Measurements from ENCODE around the gene NEK7.

Gene NEK7

GRCh38 chr1:198171667-198172540 is 15.1 kb downstream of the NEK7 start:
- Histone ChIP-seq H3K9ac (ENCODE audit: insufficient read length, low read depth) (no peak overlapping the region), H3K36me3 (ENCODE audit: insufficient read depth, insufficient read length, low read length) (no peaks in the 10 kb centered on the region), H3K9me3 (ENCODE audit: insufficient read depth, low read length) (no peaks in the 10 kb centered on the region), H3K27me3 (ENCODE audit: insufficient read depth, insufficient read length) (no peaks in the 10 kb centered on the region), H3K4me1 (ENCODE audit: insufficient read depth, insufficient read length) (no peaks in the 10 kb centered on the region), H3K4me3 (ENCODE audit: insufficient read length, low read depth) (no peak overlapping the region)
- TF ChIP-seq YY1 (IDR thresholded peaks at IDR 0.05; ENCODE audit: insufficient read depth, insufficient read length), result no peak
- TF ChIP-seq SUZ12 (IDR thresholded peaks at IDR 0.05; ENCODE audit: extremely low read depth, insufficient read depth, insufficient read length), result no peak
- TF ChIP-seq ZNF274 (IDR thresholded peaks at IDR 0.05; ENCODE audit: low read depth, low read length), result no peak
- no peak for DNase-seq (ENCODE audit: low read depth, low spot score)

GRCh38 chr1:198173832-198174231 is 17.0 kb downstream of the NEK7 start:
- TF ChIP-seq ZNF274 (IDR thresholded peaks at IDR 0.05; ENCODE audit: low read depth, low read length) (no peak), YY1 (IDR thresholded peaks at IDR 0.05; ENCODE audit: insufficient read depth, insufficient read length) (no peak), SUZ12 (IDR thresholded peaks at IDR 0.05; ENCODE audit: extremely low read depth, insufficient read depth, insufficient read length) (no peak)
- H3K36me3 ChIP-seq (ENCODE audit: insufficient read depth, insufficient read length, low read length), result no peaks in the 10 kb centered on the region
- H3K4me3 ChIP-seq (ENCODE audit: insufficient read length, low read depth), result no peak overlapping the region
- no peak overlapping the region for H3K9ac ChIP-seq (ENCODE audit: insufficient read length, low read depth)
- no peaks in the 10 kb centered on the region for H3K4me1 ChIP-seq (ENCODE audit: insufficient read depth, insufficient read length)
- no peaks in the 10 kb centered on the region for H3K27me3 ChIP-seq (ENCODE audit: insufficient read depth, insufficient read length)
- no peaks in the 10 kb centered on the region for H3K9me3 ChIP-seq (ENCODE audit: insufficient read depth, low read length)
- no peak for DNase-seq (ENCODE audit: low read depth, low spot score)

GRCh38 chr1:198174297-198174696 is 17.5 kb downstream of the NEK7 start:
- H3K27me3 ChIP-seq (ENCODE audit: insufficient read depth, insufficient read length), result no peaks in the 10 kb centered on the region
- no peaks in the 10 kb centered on the region for H3K4me1 ChIP-seq (ENCODE audit: insufficient read depth, insufficient read length)
- no peak for DNase-seq (ENCODE audit: low read depth, low spot score)
- H3K4me3 ChIP-seq (ENCODE audit: insufficient read length, low read depth), result no peak overlapping the region
- no peaks in the 10 kb centered on the region for H3K36me3 ChIP-seq (ENCODE audit: insufficient read depth, insufficient read length, low read length)
- H3K9ac ChIP-seq (ENCODE audit: insufficient read length, low read depth), result no peak overlapping the region
- TF ChIP-seq YY1 (IDR thresholded peaks at IDR 0.05; ENCODE audit: insufficient read depth, insufficient read length) (no peak), SUZ12 (IDR thresholded peaks at IDR 0.05; ENCODE audit: extremely low read depth, insufficient read depth, insufficient read length) (no peak), ZNF274 (IDR thresholded peaks at IDR 0.05; ENCODE audit: low read depth, low read length) (no peak)
- no peaks in the 10 kb centered on the region for H3K9me3 ChIP-seq (ENCODE audit: insufficient read depth, low read length)

GRCh38 chr1:198175423-198176170 is 18.8 kb downstream of the NEK7 start:
- no peak for DNase-seq (ENCODE audit: low read depth, low spot score)
- H3K4me3 ChIP-seq (ENCODE audit: insufficient read length, low read depth), result no peak overlapping the region
- H3K9me3 ChIP-seq (ENCODE audit: insufficient read depth, low read length), result no peaks in the 10 kb centered on the region
- no peak overlapping the region for H3K9ac ChIP-seq (ENCODE audit: insufficient read length, low read depth)
- H3K36me3 ChIP-seq (ENCODE audit: insufficient read depth, insufficient read length, low read length), result no peaks in the 10 kb centered on the region
- TF ChIP-seq ZNF274 (IDR thresholded peaks at IDR 0.05; ENCODE audit: low read depth, low read length), result no peak
- TF ChIP-seq YY1 (IDR thresholded peaks at IDR 0.05; ENCODE audit: insufficient read depth, insufficient read length), result no peak
- TF ChIP-seq SUZ12 (IDR thresholded peaks at IDR 0.05; ENCODE audit: extremely low read depth, insufficient read depth, insufficient read length), result no peak
- H3K4me1 ChIP-seq (ENCODE audit: insufficient read depth, insufficient read length), result no peaks in the 10 kb centered on the region
- H3K27me3 ChIP-seq (ENCODE audit: insufficient read depth, insufficient read length), result no peaks in the 10 kb centered on the region

GRCh38 chr1:198176179-198176578 is 19.4 kb downstream of the NEK7 start:
- DNase-seq (ENCODE audit: low read depth, low spot score), result no peak
- no peaks in the 10 kb centered on the region for H3K9me3 ChIP-seq (ENCODE audit: insufficient read depth, low read length)
- no peaks in the 10 kb centered on the region for H3K4me1 ChIP-seq (ENCODE audit: insufficient read depth, insufficient read length)
- no peaks in the 10 kb centered on the region for H3K27me3 ChIP-seq (ENCODE audit: insufficient read depth, insufficient read length)
- H3K4me3 ChIP-seq (ENCODE audit: insufficient read length, low read depth), result no peak overlapping the region
- TF ChIP-seq YY1 (IDR thresholded peaks at IDR 0.05; ENCODE audit: insufficient read depth, insufficient read length), result no peak
- no peak for TF ChIP-seq ZNF274 (IDR thresholded peaks at IDR 0.05; ENCODE audit: low read depth, low read length)
- no peak for TF ChIP-seq SUZ12 (IDR thresholded peaks at IDR 0.05; ENCODE audit: extremely low read depth, insufficient read depth, insufficient read length)
- H3K9ac ChIP-seq (ENCODE audit: insufficient read length, low read depth), result no peak overlapping the region
- no peaks in the 10 kb centered on the region for H3K36me3 ChIP-seq (ENCODE audit: insufficient read depth, insufficient read length, low read length)

- no peaks in the 10 kb centered on the region for H3K4me1 ChIP-seq (ENCODE audit: insufficient read depth, insufficient read length)
- H3K36me3 ChIP-seq (ENCODE audit: insufficient read depth, insufficient read length, low read length), result no peaks in the 10 kb centered on the region
- no peak overlapping the region for H3K9ac ChIP-seq (ENCODE audit: insufficient read length, low read depth)
- no peak for TF ChIP-seq ZNF274 (IDR thresholded peaks at IDR 0.05; ENCODE audit: low read depth, low read length)
- TF ChIP-seq YY1 (IDR thresholded peaks at IDR 0.05; ENCODE audit: insufficient read depth, insufficient read length), result no peak
- no peak for TF ChIP-seq SUZ12 (IDR thresholded peaks at IDR 0.05; ENCODE audit: extremely low read depth, insufficient read depth, insufficient read length)
- no peak for DNase-seq (ENCODE audit: low read depth, low spot score)
- no peaks in the 10 kb centered on the region for H3K27me3 ChIP-seq (ENCODE audit: insufficient read depth, insufficient read length)
- no peaks in the 10 kb centered on the region for H3K9me3 ChIP-seq (ENCODE audit: insufficient read depth, low read length)
- H3K4me3 ChIP-seq (ENCODE audit: insufficient read length, low read depth), result no peak overlapping the region
Observed at GRCh38 chr1:198177546-198177945, 20.7 kb downstream of the NEK7 start.

GRCh38 chr1:198178615-198179014 is 21.8 kb downstream of the NEK7 start:
- Histone ChIP-seq H3K4me1 (ENCODE audit: insufficient read depth, insufficient read length) (no peaks in the 10 kb centered on the region), H3K4me3 (ENCODE audit: insufficient read length, low read depth) (no peak overlapping the region), H3K9ac (ENCODE audit: insufficient read length, low read depth) (no peak overlapping the region), H3K27me3 (ENCODE audit: insufficient read depth, insufficient read length) (no peaks in the 10 kb centered on the region), H3K9me3 (ENCODE audit: insufficient read depth, low read length) (no peaks in the 10 kb centered on the region), H3K36me3 (ENCODE audit: insufficient read depth, insufficient read length, low read length) (no peaks in the 10 kb centered on the region)
- DNase-seq (ENCODE audit: low read depth, low spot score), result no peak
- TF ChIP-seq YY1 (IDR thresholded peaks at IDR 0.05; ENCODE audit: insufficient read depth, insufficient read length), result no peak
- TF ChIP-seq ZNF274 (IDR thresholded peaks at IDR 0.05; ENCODE audit: low read depth, low read length), result no peak
- no peak for TF ChIP-seq SUZ12 (IDR thresholded peaks at IDR 0.05; ENCODE audit: extremely low read depth, insufficient read depth, insufficient read length)

All from NT2/D1 (cell line).